ENCODE results near the gene MUC13.

DNA sequence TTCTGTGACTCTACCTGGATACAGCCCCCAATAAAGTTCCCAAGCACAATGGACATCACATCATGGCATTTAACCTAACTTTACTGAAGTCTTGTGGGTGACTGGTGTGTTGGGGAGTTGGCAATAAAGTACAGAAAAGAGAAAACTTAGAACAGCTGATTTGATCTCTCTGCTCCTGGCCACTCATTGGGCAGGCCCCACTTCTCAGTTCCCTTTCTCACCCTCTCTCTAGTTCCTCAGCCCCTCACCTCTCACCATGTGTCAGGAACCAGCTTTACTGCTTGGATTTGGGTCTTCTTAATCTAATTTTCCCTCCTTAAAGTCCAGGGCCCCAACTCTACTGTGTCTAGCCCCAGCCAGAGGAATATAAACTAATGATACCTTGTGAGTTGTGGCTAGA, 713 bp upstream of the MUC13 start:
- TF ChIP-seq, protein P1, sequence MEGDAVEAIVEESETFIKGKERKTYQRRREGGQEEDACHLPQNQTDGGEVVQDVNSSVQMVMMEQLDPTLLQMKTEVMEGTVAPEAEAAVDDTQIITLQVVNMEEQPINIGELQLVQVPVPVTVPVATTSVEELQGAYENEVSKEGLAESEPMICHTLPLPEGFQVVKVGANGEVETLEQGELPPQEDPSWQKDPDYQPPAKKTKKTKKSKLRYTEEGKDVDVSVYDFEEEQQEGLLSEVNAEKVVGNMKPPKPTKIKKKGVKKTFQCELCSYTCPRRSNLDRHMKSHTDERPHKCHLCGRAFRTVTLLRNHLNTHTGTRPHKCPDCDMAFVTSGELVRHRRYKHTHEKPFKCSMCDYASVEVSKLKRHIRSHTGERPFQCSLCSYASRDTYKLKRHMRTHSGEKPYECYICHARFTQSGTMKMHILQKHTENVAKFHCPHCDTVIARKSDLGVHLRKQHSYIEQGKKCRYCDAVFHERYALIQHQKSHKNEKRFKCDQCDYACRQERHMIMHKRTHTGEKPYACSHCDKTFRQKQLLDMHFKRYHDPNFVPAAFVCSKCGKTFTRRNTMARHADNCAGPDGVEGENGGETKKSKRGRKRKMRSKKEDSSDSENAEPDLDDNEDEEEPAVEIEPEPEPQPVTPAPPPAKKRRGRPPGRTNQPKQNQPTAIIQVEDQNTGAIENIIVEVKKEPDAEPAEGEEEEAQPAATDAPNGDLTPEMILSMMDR (conservative IDR thresholded peaks at IDR 0.05; ENCODE audit: low read depth, low read length), result no peak
- TF ChIP-seq EZH2 (IDR thresholded peaks at IDR 0.05; ENCODE audit: borderline replicate concordance, low read depth, low read length, poor library complexity, severe bottlenecking), result no peak
